Measurements from ENCODE around the gene ATP2B3. TPM values are rescaled to one million over a fixed set of nuclear protein-coding genes. Genes with fewer than 3 reads are reported as not detected.

ATP2B3 gene
- total RNA-seq, 1 experiment from 2014 or later: 0.35 TPM

DNA sequence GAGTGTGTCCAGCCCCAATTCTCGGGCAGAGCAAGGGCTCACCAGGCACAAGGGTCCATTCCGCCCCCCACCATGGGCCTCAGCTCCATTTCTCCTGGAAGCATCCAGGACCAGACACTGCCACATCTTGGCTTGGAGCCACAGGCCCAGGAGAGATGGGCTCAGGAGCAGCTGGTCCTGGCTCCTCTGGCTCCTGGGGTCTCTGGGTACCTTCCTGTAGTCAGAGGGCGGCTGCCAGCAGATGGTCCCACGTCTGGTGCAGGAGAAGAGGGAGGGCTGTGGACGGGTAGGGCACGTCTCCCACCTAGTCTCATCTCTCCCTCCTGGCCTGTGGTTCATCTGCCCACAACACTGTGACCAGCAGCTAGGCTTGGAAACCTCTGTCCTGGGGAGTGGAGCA is 8.0 kb downstream of the ATP2B3 start:
- H4K5ac ChIP-seq (ENCODE audit: insufficient read length, low read depth, low read length): no peak overlapping the region
- no peak overlapping the region for H4K8ac ChIP-seq (replicated peaks; ENCODE audit: insufficient read length, low read depth, low read length)
- no peak overlapping the region for H3K4me2 ChIP-seq (ENCODE audit: insufficient read depth, insufficient read length, low read length)
- no peaks in the 10 kb centered on the region for H3K23me2 ChIP-seq (ENCODE audit: insufficient read length, low read depth, low read length, poor library complexity, severe bottlenecking)
- no peak overlapping the region for H3K27ac ChIP-seq (ENCODE audit: insufficient read length, low read depth, low read length)
- H3K14ac ChIP-seq (ENCODE audit: insufficient read depth, low read length): no peak overlapping the region
- no peak overlapping the region for H2BK5ac ChIP-seq (ENCODE audit: insufficient read length, low read length)
- no peak overlapping the region for H2AK5ac ChIP-seq (ENCODE audit: insufficient read length, low read length)
- H3K4me1 ChIP-seq (ENCODE audit: insufficient read depth, low read length): no peaks in the 10 kb centered on the region
- peaks cover 21% of the 10 kb centered on the region for H3K27me3 Mint-ChIP-seq (ENCODE audit: low read depth)
- H3K4ac ChIP-seq (ENCODE audit: low read depth, low read length): no peak overlapping the region
- H3K23ac ChIP-seq (ENCODE audit: insufficient read length, low read depth, low read length): no peak overlapping the region
- H3K9me3 ChIP-seq (ENCODE audit: control insufficient read depth, low read depth, low read length): peaks cover 63% of the 10 kb centered on the region
- no peak overlapping the region for H2BK120ac ChIP-seq (ENCODE audit: low read depth, low read length, poor library complexity, severe bottlenecking)
- H2BK15ac ChIP-seq (ENCODE audit: low read depth, low read length): no peak overlapping the region
- H3K4me3 Mint-ChIP-seq: no peak overlapping the region
- H3K79me2 ChIP-seq (ENCODE audit: insufficient read depth, low read length): no peaks in the 10 kb centered on the region
- WGBS (ENCODE audit: extremely low coverage, insufficient read length, low lambda C conversion rate): no CpG with 5 or more reads among the region's 6 CpGs
- no peaks in the 10 kb centered on the region for H3K79me1 ChIP-seq (ENCODE audit: insufficient read depth, low read depth, low read length, poor library complexity, severe bottlenecking)
- peaks cover 0 to 5% (median 2%) of the 10 kb centered on the region in 3 experiments; a peak in 4 of 7 replicates for H3K36me3 Mint-ChIP-seq (ENCODE audit: insufficient read depth in 1 of 3, low read depth in 3 of 3)
- H2BK12ac ChIP-seq (ENCODE audit: insufficient read length, low read depth, low read length): no peak overlapping the region
- no peak overlapping the region for H4K91ac ChIP-seq (ENCODE audit: insufficient read length, low read depth, low read length)
- H3T11ph ChIP-seq (ENCODE audit: low read length): no peak overlapping the region
- DNase-seq: no peak
- H3K4me1 Mint-ChIP-seq: no peaks in the 10 kb centered on the region
- no peak overlapping the region for H2BK20ac ChIP-seq (ENCODE audit: low read depth, low read length, poor library complexity, severe bottlenecking)
- H3K56ac ChIP-seq (ENCODE audit: insufficient read length, low read depth, low read length): no peak overlapping the region
- no peaks in the 10 kb centered on the region for H3K27me3 ChIP-seq (ENCODE audit: insufficient read depth, low read length)
- no peak overlapping the region for H3K18ac ChIP-seq (ENCODE audit: insufficient read length, low read depth, low read length)
- H2AFZ ChIP-seq (ENCODE audit: low read length): no peak overlapping the region
- H3K9me3 Mint-ChIP-seq: peaks cover 67 to 72% of the 10 kb centered on the region in 2 experiments
- TF ChIP-seq, protein P1, sequence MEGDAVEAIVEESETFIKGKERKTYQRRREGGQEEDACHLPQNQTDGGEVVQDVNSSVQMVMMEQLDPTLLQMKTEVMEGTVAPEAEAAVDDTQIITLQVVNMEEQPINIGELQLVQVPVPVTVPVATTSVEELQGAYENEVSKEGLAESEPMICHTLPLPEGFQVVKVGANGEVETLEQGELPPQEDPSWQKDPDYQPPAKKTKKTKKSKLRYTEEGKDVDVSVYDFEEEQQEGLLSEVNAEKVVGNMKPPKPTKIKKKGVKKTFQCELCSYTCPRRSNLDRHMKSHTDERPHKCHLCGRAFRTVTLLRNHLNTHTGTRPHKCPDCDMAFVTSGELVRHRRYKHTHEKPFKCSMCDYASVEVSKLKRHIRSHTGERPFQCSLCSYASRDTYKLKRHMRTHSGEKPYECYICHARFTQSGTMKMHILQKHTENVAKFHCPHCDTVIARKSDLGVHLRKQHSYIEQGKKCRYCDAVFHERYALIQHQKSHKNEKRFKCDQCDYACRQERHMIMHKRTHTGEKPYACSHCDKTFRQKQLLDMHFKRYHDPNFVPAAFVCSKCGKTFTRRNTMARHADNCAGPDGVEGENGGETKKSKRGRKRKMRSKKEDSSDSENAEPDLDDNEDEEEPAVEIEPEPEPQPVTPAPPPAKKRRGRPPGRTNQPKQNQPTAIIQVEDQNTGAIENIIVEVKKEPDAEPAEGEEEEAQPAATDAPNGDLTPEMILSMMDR (conservative IDR thresholded peaks at IDR 0.05): no peak
- H4K20me1 ChIP-seq (ENCODE audit: control insufficient read depth, insufficient read depth, insufficient read length): no peaks in the 10 kb centered on the region
- H3K27ac Mint-ChIP-seq: no peak overlapping the region
- H3K9ac ChIP-seq (ENCODE audit: extremely low read depth, insufficient read length, low read length): no peak overlapping the region

Measured in H9 (cell line).